Fibroblast of skin of back (primary cell): ENCODE data around the gene FBXO34.

Experiments
- DNase-seq: peaks from one replicate; pipeline ENCODE4 v3.0.0-alpha.2; 2013

The FBXO34 gene

DNA sequence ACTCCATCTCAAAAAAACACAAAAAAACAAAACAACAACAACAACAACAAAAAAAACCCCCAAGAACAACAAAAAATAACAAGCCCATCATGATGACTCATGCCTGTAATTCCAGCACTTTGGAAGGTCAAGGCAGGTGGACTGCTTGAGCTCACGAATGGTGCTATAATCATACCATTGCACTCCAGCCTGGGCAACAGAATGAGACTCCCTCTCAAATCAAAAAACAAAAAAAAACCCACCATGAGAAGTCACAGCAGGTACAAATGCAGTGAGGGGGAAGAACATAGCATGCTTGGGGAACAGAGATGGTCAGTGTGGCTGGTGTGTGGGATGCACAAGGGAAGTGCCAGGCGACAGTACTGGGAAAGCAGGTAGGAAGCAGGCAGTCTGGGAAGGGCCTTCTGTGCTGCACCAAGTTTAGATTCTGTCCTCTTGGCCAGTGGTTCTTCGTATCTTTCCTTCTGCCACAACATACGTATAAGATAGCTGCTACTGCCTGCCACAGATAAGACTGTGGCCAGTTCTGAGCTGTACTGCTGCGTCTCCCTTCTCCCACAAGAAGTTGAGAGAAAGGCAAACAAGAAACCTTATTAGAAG is 112.4 kb downstream of the FBXO34 start:
- no peak for DNase-seq

- DNase-seq: no peak
Measured at GRCh38 chr14:55384536-55384935, 113.3 kb downstream of the FBXO34 start.

DNA sequence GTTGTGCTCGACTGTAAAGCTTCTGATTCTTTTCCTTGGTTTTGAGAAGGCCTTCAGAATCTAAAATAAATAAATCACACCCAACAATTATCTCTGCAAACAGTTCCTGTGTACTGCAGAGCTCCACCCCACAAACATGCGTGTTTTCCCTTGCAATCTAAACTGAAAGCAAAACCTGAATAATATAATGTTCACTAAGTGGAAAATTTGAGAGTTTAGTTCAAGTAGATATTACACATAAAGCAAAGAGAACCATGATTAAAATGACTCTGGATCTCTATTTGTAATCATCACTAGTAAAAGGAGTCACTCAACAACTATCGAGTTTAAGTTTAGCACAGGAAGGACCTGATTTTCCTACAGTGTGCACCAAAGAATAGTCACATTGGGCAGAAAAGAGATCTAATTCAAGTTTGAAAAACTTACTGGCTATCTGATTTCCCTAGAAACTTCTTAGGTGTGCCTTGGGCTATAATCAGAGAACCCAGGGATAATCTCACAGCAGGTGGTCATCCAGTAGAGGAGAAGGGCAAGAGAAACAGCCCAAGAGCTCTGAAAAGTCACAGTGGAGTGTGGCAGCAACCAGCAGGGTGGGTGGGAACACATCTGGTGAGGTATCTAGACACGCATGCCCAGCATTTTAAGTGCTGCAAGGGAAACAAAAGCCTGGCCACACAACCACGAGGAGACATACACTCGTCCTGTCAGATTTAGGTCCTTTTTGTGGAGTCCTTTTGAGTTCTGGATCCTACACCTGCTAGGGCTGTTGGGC is 115.0 kb downstream of the FBXO34 start:
- DNase-seq: no peak

DNA sequence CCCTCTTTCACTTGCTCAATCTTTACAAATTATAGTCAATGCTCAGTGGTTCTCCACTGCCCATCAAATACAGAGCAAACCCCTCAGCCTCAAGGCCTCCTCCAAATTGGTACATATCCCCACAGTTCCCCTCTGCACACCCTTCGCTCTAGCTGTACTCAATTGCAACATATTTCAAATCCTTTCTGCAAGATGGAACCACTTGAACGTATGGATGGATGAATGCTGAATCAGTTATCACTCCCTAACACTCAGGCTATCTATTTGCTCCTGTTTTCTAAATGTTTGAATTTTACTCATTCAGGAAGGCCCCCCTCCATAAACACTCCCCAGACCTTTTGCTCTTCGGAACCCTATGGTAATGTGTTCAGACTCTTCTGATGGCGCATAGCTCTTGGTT is 115.9 kb downstream of the FBXO34 start:
- no peak for DNase-seq

- no peak for DNase-seq
Measured at GRCh38 chr14:55388160-55388559, 116.9 kb downstream of the FBXO34 start.

GRCh38 chr14:55389330-55389729 is 118.1 kb downstream of the FBXO34 start:
- peak; percentile 60 for DNase-seq

DNA sequence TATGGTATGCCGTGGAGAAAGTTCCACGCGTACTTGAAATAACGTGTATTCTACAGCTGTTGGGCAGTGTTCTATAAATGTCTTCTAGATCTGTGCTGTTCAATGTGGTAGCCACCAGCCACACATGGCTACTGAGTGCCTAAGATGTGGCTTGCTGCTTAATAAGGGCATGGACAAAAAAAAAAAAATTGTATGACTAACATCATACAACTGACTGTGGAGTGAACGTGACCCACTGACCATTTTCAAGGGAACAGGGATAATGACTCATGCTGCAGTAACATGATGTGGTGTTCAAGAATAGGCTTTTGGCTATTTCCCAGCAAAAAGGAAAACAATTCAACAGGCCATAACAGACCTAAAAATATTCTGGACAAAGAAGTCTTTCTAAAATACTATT is 127.5 kb downstream of the FBXO34 start:
- DNase-seq: peak; percentile 98

DNA sequence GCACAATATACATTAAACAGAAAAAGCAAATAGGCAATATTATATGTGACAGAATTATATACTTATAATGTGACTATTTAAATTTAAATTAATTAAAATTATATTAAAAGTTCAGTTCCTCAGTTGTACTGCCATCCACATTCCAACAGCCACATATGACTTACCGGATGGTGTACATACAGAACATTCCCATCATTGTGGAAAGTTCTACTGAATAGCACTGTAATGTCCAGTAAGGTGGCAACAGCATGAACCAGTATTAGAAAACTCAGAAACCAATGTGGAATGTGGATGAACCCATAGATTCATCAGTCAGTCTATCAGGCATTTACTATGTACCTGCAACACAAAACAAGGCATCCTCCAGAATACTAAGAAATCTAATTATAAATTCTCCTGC is 128.0 kb downstream of the FBXO34 start:
- DNase-seq: no peak

GRCh38 chr14:55399852-55400251 is 128.6 kb downstream of the FBXO34 start:
- no peak for DNase-seq

- DNase-seq: no peak
Measured at GRCh38 chr14:55401751-55402150, 130.5 kb downstream of the FBXO34 start.
